Measurements from ENCODE around the gene BAHD1. TPM values are rescaled to one million over a fixed set of nuclear protein-coding genes. Genes with fewer than 3 reads are reported as not detected.

Gene BAHD1
- polyA plus RNA-seq, 1 of the 3 experiments (the other 2 are of a cell fraction) = 5.5 TPM

DNA sequence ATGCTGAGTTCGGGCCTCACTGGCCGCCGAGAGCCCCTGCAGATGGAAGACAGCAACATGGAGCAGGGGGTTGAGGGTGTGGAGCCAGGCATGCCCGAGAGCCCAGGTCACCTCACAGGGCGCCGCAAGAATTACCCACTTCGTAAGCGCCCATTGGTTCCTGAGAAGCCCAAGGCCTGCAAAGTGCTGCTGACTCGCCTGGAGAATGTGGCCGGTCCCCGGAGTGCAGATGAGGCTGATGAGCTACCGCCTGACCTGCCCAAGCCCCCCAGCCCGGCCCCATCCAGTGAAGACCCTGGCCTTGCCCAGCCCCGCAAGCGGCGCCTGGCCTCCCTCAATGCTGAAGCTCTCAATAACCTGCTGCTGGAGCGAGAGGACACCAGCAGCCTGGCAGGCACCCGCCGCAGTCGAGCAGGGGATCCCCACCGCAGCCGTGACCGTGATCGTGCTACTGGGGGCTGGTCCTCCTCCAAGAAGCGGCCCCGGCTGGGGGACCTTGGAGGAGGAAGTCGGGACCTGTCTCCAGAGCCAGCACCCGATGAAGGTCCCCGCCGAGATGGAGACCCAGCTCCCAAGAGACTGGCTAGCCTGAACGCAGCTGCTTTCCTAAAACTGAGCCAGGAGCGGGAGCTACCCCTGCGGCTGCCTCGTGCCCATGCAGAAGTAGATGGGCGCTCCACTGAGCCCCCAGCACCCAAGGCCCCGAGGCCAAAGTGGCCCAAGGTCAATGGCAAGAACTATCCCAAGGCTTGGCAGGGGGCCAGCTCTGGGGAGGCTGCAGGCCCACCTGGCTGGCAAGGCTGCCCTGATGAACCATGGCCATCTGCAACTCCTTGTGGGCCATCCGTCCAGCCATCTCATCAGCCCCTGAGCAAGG lies 18.0 kb downstream of the BAHD1 start:
- POLR2A ChIA-PET = no interaction called here
- Histone ChIP-seq H2AFZ (ENCODE audit: low read depth) (no peak overlapping the region), H3K9me2 (no peaks in the 10 kb centered on the region), H3K4me3 (ENCODE audit: low read depth in 2 of 2, low read length in 1 of 2) (no peak overlapping the region), H3K4me2 (no peak overlapping the region), H3K36me3 (replicated peaks in 1 of 2; ENCODE audit: control insufficient read depth in 1 of 2, insufficient read depth in 2 of 2, low read length in 1 of 2) (peaks cover 0 to 22% of the 10 kb centered on the region in 2 experiments), H3K9me3 (no peaks in the 10 kb centered on the region), H3K27ac (ENCODE audit: low read depth in 2 of 2, low read length in 1 of 2) (no peak overlapping the region), H3K79me2 (ENCODE audit: insufficient read depth) (peaks cover 41% of the 10 kb centered on the region), H4K20me1 (ENCODE audit: insufficient read depth) (peaks cover 41% of the 10 kb centered on the region), H3K27me3 (ENCODE audit: insufficient read depth) (no peaks in the 10 kb centered on the region), H3K4me1 (ENCODE audit: control insufficient read depth in 1 of 2, insufficient read depth in 2 of 2, low read depth in 1 of 2, low read length in 1 of 2) (peaks cover 22 to 23% of the 10 kb centered on the region in 2 experiments; a peak in 3 of 4 replicates), H3K9ac (no peak overlapping the region), H3F3A (replicated peaks; ENCODE audit: insufficient read depth) (no peaks in the 10 kb centered on the region)
- WGBS (ENCODE audit: low lambda C conversion rate) = 93% methylated on average over 8 of the region's 37 CpGs
- CTCF ChIA-PET = interaction anchor here (1.0 to 2.3 kb wide), 3 partner anchors 10 to 48 kb away, joined by 3 to 11 read pairs (median 4); no protein-coding TSS in a partner anchor
- TF ChIP-seq MXI1 (IDR thresholded peaks at IDR 0.05; ENCODE audit: low read depth, low read length) = no peak
- TF ChIP-seq NFIC (IDR thresholded peaks at IDR 0.05; ENCODE audit: borderline replicate concordance) = no peak
- TF ChIP-seq NRF1 (IDR thresholded peaks at IDR 0.05; ENCODE audit: low read depth, low read length) = no peak
- TF ChIP-seq TEAD4 (IDR thresholded peaks at IDR 0.05; ENCODE audit: borderline replicate concordance, insufficient read depth) = no peak
- TF ChIP-seq SIN3A (IDR thresholded peaks at IDR 0.05; ENCODE audit: borderline replicate concordance, low read depth, low read length) = no peak
- TF ChIP-seq TAF1 (IDR thresholded peaks at IDR 0.05; ENCODE audit: borderline replicate concordance, low read depth, low read length) = no peak
- no peak for TF ChIP-seq MEF2A (IDR thresholded peaks at IDR 0.05; ENCODE audit: borderline replicate concordance, low read depth)
- TF ChIP-seq RXRA (IDR thresholded peaks at IDR 0.05; ENCODE audit: borderline replicate concordance, low read depth) = no peak
- TF ChIP-seq YY1 (IDR thresholded peaks at IDR 0.05; ENCODE audit: low read depth) = no peak
- TF ChIP-seq USF2 (IDR thresholded peaks at IDR 0.05; ENCODE audit: borderline replicate concordance, low read depth, low read length) = no peak
- TF ChIP-seq, protein P1, sequence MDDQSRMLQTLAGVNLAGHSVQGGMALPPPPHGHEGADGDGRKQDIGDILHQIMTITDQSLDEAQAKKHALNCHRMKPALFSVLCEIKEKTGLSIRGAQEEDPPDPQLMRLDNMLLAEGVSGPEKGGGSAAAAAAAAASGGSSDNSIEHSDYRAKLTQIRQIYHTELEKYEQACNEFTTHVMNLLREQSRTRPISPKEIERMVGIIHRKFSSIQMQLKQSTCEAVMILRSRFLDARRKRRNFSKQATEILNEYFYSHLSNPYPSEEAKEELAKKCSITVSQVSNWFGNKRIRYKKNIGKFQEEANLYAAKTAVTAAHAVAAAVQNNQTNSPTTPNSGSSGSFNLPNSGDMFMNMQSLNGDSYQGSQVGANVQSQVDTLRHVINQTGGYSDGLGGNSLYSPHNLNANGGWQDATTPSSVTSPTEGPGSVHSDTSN (IDR thresholded peaks at IDR 0.05) = no peak
- no peak for TF ChIP-seq FOXJ3 (CRISPR knock-in tag; IDR thresholded peaks at IDR 0.05)
- no peak for TF ChIP-seq MAX (IDR thresholded peaks at IDR 0.05; ENCODE audit: low read depth)
- no peak for TF ChIP-seq RCOR1 (IDR thresholded peaks at IDR 0.05; ENCODE audit: low read length)
- no peak for TF ChIP-seq CTCF (IDR thresholded peaks at IDR 0.05)
- TF ChIP-seq REST (IDR thresholded peaks at IDR 0.05; ENCODE audit: low read depth, low read length) = no peak
- TF ChIP-seq FOSL2 (IDR thresholded peaks at IDR 0.05; ENCODE audit: borderline replicate concordance, low read depth) = no peak
- no peak for TF ChIP-seq JUND (IDR thresholded peaks at IDR 0.05)
- DNase-seq = no peak
